Left lobe of liver (tissue), 2 donors: ENCODE results near the gene SAG. TPM values are rescaled to one million over a fixed set of nuclear protein-coding genes. Genes with fewer than 3 reads are reported as not detected.
"Not testable (repeated sequence)": the region's sequence is repeated elsewhere in the genome, so short reads cannot be mapped to it uniquely, and the experiment has no call there.

ENCODE experiments used
- ATAC-seq: fragments of 200-7000 bp; cut with Tn5 transposase; one replicate; pipeline ENCODE4 v1.9.1; 2020; ENCODE audit warnings: mild to moderate bottlenecking, moderate library complexity
- DNase-seq: peaks from one replicate; pipeline ENCODE4 v3.0.0-alpha.2; 2020; ENCODE audit warnings: low spot score
- total RNA-seq: library from RNA; stranded (reverse); gene quantifications from one replicate; pipeline ENCODE4 v1.2.1, GENCODE V29; 2021
- donor health status: DM: no; HTN: no; CAD: no; lungs with moderate emphysema.
- donor health status: DM: no; HTN: yes; CAD: no.

Gene SAG
- total RNA-seq, 1 donor from 2014 or later, result not detected

- no peak for ATAC-seq
- DNase-seq, result no peak
Measured at GRCh38 chr2:233328922-233329321, 21.3 kb downstream of the SAG start.

- peak; percentile 41 for ATAC-seq
- DNase-seq, result no peak
Measured at GRCh38 chr2:233329489-233330135, 22.0 kb downstream of the SAG start.

- DNase-seq (peak; percentile 65), ATAC-seq (peak; percentile 61)
Measured at GRCh38 chr2:233331536-233331935, 23.9 kb downstream of the SAG start.

- DNase-seq (no peak), ATAC-seq (no peak)
Measured at GRCh38 chr2:233332125-233332524, 24.5 kb downstream of the SAG start.

GRCh38 chr2:233334915-233335314 lies 27.3 kb downstream of the SAG start:
- ATAC-seq (no peak), DNase-seq (no peak)

GRCh38 chr2:233336091-233336490 lies 28.5 kb downstream of the SAG start:
- not testable (repeated sequence) for ATAC-seq, DNase-seq

- DNase-seq (no peak), ATAC-seq (no peak)
Measured at GRCh38 chr2:233336541-233336940, 28.9 kb downstream of the SAG start.

GRCh38 chr2:233338046-233338445 lies 30.4 kb downstream of the SAG start:
- no peak for ATAC-seq

GRCh38 chr2:233338812-233339368 lies 31.3 kb downstream of the SAG start:
- ATAC-seq, result no peak
- no peak for DNase-seq

More at GRCh38 chr2:233338046-233338445, 30.4 kb downstream of the SAG start:
- DNase-seq, result no peak

- no peak for ATAC-seq
- no peak for DNase-seq
Measured at GRCh38 chr2:233339427-233339826, 31.8 kb downstream of the SAG start.

- no peak for DNase-seq
- no peak for ATAC-seq
Measured at GRCh38 chr2:233341296-233341695, 33.7 kb downstream of the SAG start.

GRCh38 chr2:233342301-233342700 lies 34.7 kb downstream of the SAG start:
- no peak for DNase-seq
- no peak for ATAC-seq

GRCh38 chr2:233343171-233343705 lies 35.6 kb downstream of the SAG start:
- no peak for DNase-seq
- ATAC-seq, result no peak

GRCh38 chr2:233346376-233346775 lies 38.8 kb downstream of the SAG start:
- DNase-seq, result peak; percentile 34
- no peak for ATAC-seq

GRCh38 chr2:233346930-233347329 lies 39.3 kb downstream of the SAG start:
- DNase-seq (peak; percentile 43), ATAC-seq (no peak)

- DNase-seq, result peak; percentile 92
- ATAC-seq, result peak; percentile 73
Measured at GRCh38 chr2:233349005-233349998, 41.7 kb downstream of the SAG start.

GRCh38 chr2:233350708-233351107 lies 43.1 kb downstream of the SAG start:
- peak; percentile 22 for DNase-seq
- ATAC-seq, result no peak

- ATAC-seq (no peak), DNase-seq (peak; percentile 18)
Measured at GRCh38 chr2:233351423-233351822, 43.8 kb downstream of the SAG start.

- no peak for ATAC-seq
- peak; percentile 45 for DNase-seq
Measured at GRCh38 chr2:233352141-233352842, 44.7 kb downstream of the SAG start.

- ATAC-seq (peak; percentile 73), DNase-seq (peak; percentile 99)
Measured at GRCh38 chr2:233353101-233353768, 45.6 kb downstream of the SAG start.
